ENCODE measurements around the gene HPDL.

- no peak for TF ChIP-seq POLR2A (IDR thresholded peaks at IDR 0.05)
- TF ChIP-seq CTCF (IDR thresholded peaks at IDR 0.05 in 4 of 5, conservative IDR thresholded peaks at IDR 0.05 in 1 of 5) = peak; percentile 67 to 76 (median 71)
Measured at GRCh38 chr1:45359882-45360513, 33.3 kb downstream of the HPDL start.
